Measurements from ENCODE around the gene RGPD4. TPM values are rescaled to one million over a fixed set of nuclear protein-coding genes. Genes with fewer than 3 reads are reported as not detected.

Gene RGPD4
- total RNA-seq, 1 experiment from 2014 or later, result not detected

GRCh38 chr2:107927034-107927534 lies 100.4 kb downstream of the RGPD4 start:
- CTCF ChIA-PET, result no interaction called here
- POLR2A ChIA-PET (ENCODE audit: unreplicated experiment), result no interaction called here
- Histone ChIP-seq H2AFZ (no peak overlapping the region), H3K4me3 (no peak overlapping the region), H3F3A (ENCODE audit: insufficient read depth, low read depth) (no peaks in the 10 kb centered on the region), H3K4me1 (replicated peaks; ENCODE audit: insufficient read depth) (no peaks in the 10 kb centered on the region), H3K27me3 (ENCODE audit: insufficient read depth, low read depth) (peaks cover 14% of the 10 kb centered on the region), H3K79me2 (ENCODE audit: low read depth) (no peaks in the 10 kb centered on the region), H3K4me2 (no peak overlapping the region), H4K20me1 (ENCODE audit: insufficient read depth) (no peaks in the 10 kb centered on the region; the same call in 1 of the 2 replicates), H3K9me3 (ENCODE audit: insufficient read depth, low read depth) (no peaks in the 10 kb centered on the region), H3K27ac (no peak overlapping the region), H3K36me3 (ENCODE audit: low read depth) (no peaks in the 10 kb centered on the region), H3K9me2 (ENCODE audit: insufficient read depth) (no peaks in the 10 kb centered on the region)
- BruUV-seq (replicated peaks), result no TSS peak
- intact Hi-C loops (cut with micrococcal nuclease; ENCODE audit: unreplicated experiment), result no loop called here
- TF ChIP-seq EZH2 (IDR thresholded peaks at IDR 0.05; ENCODE audit: low read depth), result no peak
- TF ChIP-seq CTCF (conservative IDR thresholded peaks at IDR 0.05), result no peak
- DNase-seq, result no peak

GRCh38 chr2:107931412-107931811 lies 104.7 kb downstream of the RGPD4 start:
- DNase-seq, result no peak
- H3K27ac ChIP-seq, result no peak overlapping the region
- POLR2A ChIA-PET (ENCODE audit: unreplicated experiment), result interaction anchor here (0.6 kb wide), 1 partner anchor 192 kb away, joined by 6 read pairs; no protein-coding TSS in a partner anchor
- TF ChIP-seq EZH2 (IDR thresholded peaks at IDR 0.05; ENCODE audit: low read depth) (no peak), CTCF (conservative IDR thresholded peaks at IDR 0.05) (no peak)
- H3K4me1 ChIP-seq (replicated peaks; ENCODE audit: insufficient read depth), result no peaks in the 10 kb centered on the region
- H3K79me2 ChIP-seq (ENCODE audit: low read depth), result no peaks in the 10 kb centered on the region
- intact Hi-C loops (cut with micrococcal nuclease; ENCODE audit: unreplicated experiment), result no loop called here
- H3K27me3 ChIP-seq (ENCODE audit: insufficient read depth, low read depth), result peaks cover 25% of the 10 kb centered on the region
- H3K36me3 ChIP-seq (ENCODE audit: low read depth), result no peaks in the 10 kb centered on the region
- H3K4me3 ChIP-seq, result no peak overlapping the region
- CTCF ChIA-PET, result no interaction called here
- no peaks in the 10 kb centered on the region for H3K9me2 ChIP-seq (ENCODE audit: insufficient read depth)
- no peak overlapping the region for H3K4me2 ChIP-seq
- BruUV-seq (replicated peaks), result no TSS peak
- no peaks in the 10 kb centered on the region; the same call in 1 of the 2 replicates for H4K20me1 ChIP-seq (ENCODE audit: insufficient read depth)
- H3F3A ChIP-seq (ENCODE audit: insufficient read depth, low read depth), result no peaks in the 10 kb centered on the region
- no peak overlapping the region for H2AFZ ChIP-seq
- H3K9me3 ChIP-seq (ENCODE audit: insufficient read depth, low read depth), result no peaks in the 10 kb centered on the region

GRCh38 chr2:107932488-107932887 lies 105.8 kb downstream of the RGPD4 start:
- intact Hi-C loops (cut with micrococcal nuclease; ENCODE audit: unreplicated experiment), result no loop called here
- Histone ChIP-seq H4K20me1 (ENCODE audit: insufficient read depth) (no peaks in the 10 kb centered on the region; the same call in 1 of the 2 replicates), H3K9me3 (ENCODE audit: insufficient read depth, low read depth) (no peaks in the 10 kb centered on the region), H3K27ac (no peak overlapping the region), H3K4me3 (no peak overlapping the region), H3K4me1 (replicated peaks; ENCODE audit: insufficient read depth) (no peaks in the 10 kb centered on the region), H3F3A (ENCODE audit: insufficient read depth, low read depth) (no peaks in the 10 kb centered on the region), H2AFZ (no peak overlapping the region), H3K9me2 (ENCODE audit: insufficient read depth) (no peaks in the 10 kb centered on the region), H3K27me3 (ENCODE audit: insufficient read depth, low read depth) (peaks cover 19% of the 10 kb centered on the region), H3K36me3 (ENCODE audit: low read depth) (no peaks in the 10 kb centered on the region), H3K79me2 (ENCODE audit: low read depth) (no peaks in the 10 kb centered on the region), H3K4me2 (no peak overlapping the region)
- no peak for TF ChIP-seq CTCF (conservative IDR thresholded peaks at IDR 0.05)
- TF ChIP-seq EZH2 (IDR thresholded peaks at IDR 0.05; ENCODE audit: low read depth), result no peak
- POLR2A ChIA-PET (ENCODE audit: unreplicated experiment), result no interaction called here
- DNase-seq, result no peak
- CTCF ChIA-PET, result no interaction called here
- BruUV-seq (replicated peaks), result no TSS peak

All from PC-9 (cell line).